H1 (cell line): Measurements from ENCODE around the gene CCDC127. TPM values are rescaled to one million over a fixed set of nuclear protein-coding genes. Genes with fewer than 3 reads are reported as not detected.

Source experiments
- CTCF ChIA-PET: fragments of 300-600 bp; sonication (Branson Sonifier 250); formaldehyde crosslinking; loops from one replicate; lab custom pipeline; 2021; ENCODE audit not compliant: partially characterized antibody; lab: Charles Lee
- POLR2A ChIA-PET: fragments of 300-600 bp; sonication (Branson Sonifier 250); formaldehyde crosslinking; loops from one replicate; lab custom pipeline; 2021; ENCODE audit warnings: inconsistent platforms; ENCODE audit not compliant: partially characterized antibody; lab: Charles Lee
- DNase-seq, 2 experiments: peaks; one replicate each; pipeline versions ENCODE4 v3.0.0 to v3.0.0-alpha.2; 2010 to 2022; ENCODE audit warnings: low spot score in 2 of 2, low read depth in 1 of 2, mixed read lengths in 1 of 2
- FAIRE-seq: peaks from 2 replicates; lab custom pipeline; 2011; peaks lifted over from hg19 to GRCh38; lab: Jason Lieb, UNC
- H2AFZ ChIP-seq: 2 replicates; pipeline ENCODE4 v1.8.1; 2012; ENCODE audit warnings: low read length, inconsistent platforms
- H2AK5ac ChIP-seq: 2 replicates; pipeline ENCODE4 v1.6.1; 2013; ENCODE audit warnings: low read depth, low read length
- H2BK120ac ChIP-seq: replicated peaks from 2 replicates; pipeline ENCODE3; 2013; ENCODE audit warnings: low read depth, low read length, inconsistent platforms
- H2BK12ac ChIP-seq: 2 replicates; pipeline ENCODE4 v1.6.1; 2013; ENCODE audit warnings: low read depth, low read length
- H2BK15ac ChIP-seq: 2 replicates; pipeline ENCODE4 v1.6.1; 2013; ENCODE audit warnings: low read length
- H2BK20ac ChIP-seq: 2 replicates; pipeline ENCODE4 v1.6.1; 2013; ENCODE audit warnings: low read length
- H2BK5ac ChIP-seq: 2 replicates; pipeline ENCODE4 v1.6.1; 2013; ENCODE audit warnings: low read depth, low read length
- H3K14ac ChIP-seq: 2 replicates; pipeline ENCODE4 v1.6.1; 2013; ENCODE audit warnings: inconsistent platforms; ENCODE audit not compliant: insufficient read length
- H3K18ac ChIP-seq: 2 replicates; pipeline ENCODE4 v1.6.1; 2013; ENCODE audit warnings: low read length; ENCODE audit errors: extremely low read depth
- H3K23ac ChIP-seq: 2 replicates; pipeline ENCODE4 v1.6.1; 2013; ENCODE audit warnings: inconsistent platforms; ENCODE audit not compliant: insufficient read length
- H3K23me2 ChIP-seq: 2 replicates; pipeline ENCODE4 v1.6.1; 2013; ENCODE audit warnings: low read depth, low read length
- H3K27ac ChIP-seq: 2 replicates; pipeline ENCODE4 v1.6.1; 2011; ENCODE audit warnings: low read depth, low read length, inconsistent platforms
- H3K27me3 ChIP-seq, 4 experiments: replicated peaks in 1 of 4; 1 replicate in 1 of 4; 2 replicates in 3 of 4; pipeline versions ENCODE4 v1.6.1 to v1.8.1; 2011 to 2013; ENCODE audit warnings: low read length in 3 of 4, mild to moderate bottlenecking in 3 of 4, inconsistent platforms in 2 of 4, mixed read lengths in 2 of 4, moderate library complexity in 1 of 4; ENCODE audit not compliant: control insufficient read depth in 3 of 4, insufficient read depth in 3 of 4; ENCODE audit errors: extremely low read depth in 1 of 4
- H3K36me3 ChIP-seq, 4 experiments: 2 replicates each; pipeline versions ENCODE4 v1.6.1 to v1.8.1; 2011 to 2013; ENCODE audit warnings: mild to moderate bottlenecking in 4 of 4, low read length in 3 of 4, moderate library complexity in 2 of 4, control low read depth in 1 of 4, inconsistent platforms in 1 of 4; ENCODE audit not compliant: insufficient read depth in 4 of 4, control insufficient read depth in 2 of 4
- H3K4ac ChIP-seq: replicated peaks from 2 replicates; pipeline ENCODE3; 2013; ENCODE audit warnings: low read length, low read depth, mixed read lengths, inconsistent platforms; ENCODE audit not compliant: insufficient read length
- H3K4me1 ChIP-seq, 4 experiments: replicated peaks in 1 of 4; 1 replicate in 1 of 4; 2 replicates in 3 of 4; pipeline versions ENCODE4 v1.6.1 to v1.8.1; 2011 to 2013; ENCODE audit warnings: low read length in 3 of 4, inconsistent platforms in 2 of 4, mixed read lengths in 1 of 4; ENCODE audit not compliant: insufficient read depth in 4 of 4, control insufficient read depth in 3 of 4
- H3K4me2 ChIP-seq, 2 experiments: 2 replicates each; pipeline versions ENCODE4 v1.6.1 to v1.8.1; 2011 to 2013; ENCODE audit warnings: low read depth in 2 of 2, low read length in 2 of 2, control low read depth in 1 of 2, inconsistent platforms in 1 of 2, mild to moderate bottlenecking in 1 of 2; ENCODE audit not compliant: insufficient read depth in 1 of 2
- H3K4me3 ChIP-seq, 4 experiments: fragments of 200-600, 300-600 bp in 1 of 4; sonication (generic), shearing (Covaris generic), sonication (Bioruptor Twin) in 1 of 4; 2 replicates each; pipeline versions ENCODE4 v1.5.1 to v1.8.1; 2011 to 2016; ENCODE audit warnings: low read length in 4 of 4, low read depth in 3 of 4, control low read depth in 2 of 4, inconsistent platforms in 2 of 4, mild to moderate bottlenecking in 2 of 4, mixed read lengths in 1 of 4, moderate library complexity in 1 of 4; ENCODE audit not compliant: insufficient read depth in 2 of 4; ENCODE audit errors: extremely low read depth in 1 of 4
- H3K56ac ChIP-seq: replicated peaks from 2 replicates; pipeline ENCODE3; 2013; ENCODE audit warnings: low read depth, mild to moderate bottlenecking, mixed read lengths, low read length, inconsistent platforms; ENCODE audit not compliant: insufficient read length
- H3K79me1 ChIP-seq: 2 replicates; pipeline ENCODE4 v1.6.1; 2013; ENCODE audit warnings: low read depth, low read length, control low read depth
- H3K79me2 ChIP-seq, 2 experiments: 2 replicates each; pipeline versions ENCODE4 v1.6.1 to v1.8.1; 2012 to 2013; ENCODE audit warnings: low read length in 2 of 2, mild to moderate bottlenecking in 2 of 2, inconsistent platforms in 1 of 2; ENCODE audit not compliant: insufficient read depth in 2 of 2, control insufficient read depth in 1 of 2
- H3K9ac ChIP-seq, 4 experiments: replicated peaks in 1 of 4; 1 replicate in 1 of 4; 2 replicates in 3 of 4; pipeline versions ENCODE4 v1.6.1 to v1.8.1; 2011 to 2013; ENCODE audit warnings: low read depth in 3 of 4, low read length in 3 of 4, control low read depth in 2 of 4, mild to moderate bottlenecking in 2 of 4, moderate library complexity in 2 of 4, inconsistent platforms in 1 of 4; ENCODE audit errors: extremely low read depth in 1 of 4
- H3K9me3 ChIP-seq, 2 experiments: 2 replicates each; pipeline versions ENCODE4 v1.6.1 to v1.8.1; 2012 to 2013; ENCODE audit warnings: mild to moderate bottlenecking in 2 of 2, moderate library complexity in 2 of 2, control low read depth in 1 of 2, inconsistent platforms in 1 of 2, low read depth in 1 of 2, low read length in 1 of 2, mixed read lengths in 1 of 2; ENCODE audit not compliant: insufficient read depth in 2 of 2
- H4K20me1 ChIP-seq, 2 experiments: replicated peaks in 1 of 2; 2 replicates each; pipeline versions ENCODE3 to v1.8.1; 2011 to 2013; ENCODE audit warnings: inconsistent platforms in 2 of 2, low read length in 2 of 2, mild to moderate bottlenecking in 1 of 2; ENCODE audit not compliant: insufficient read depth in 2 of 2, control insufficient read depth in 1 of 2
- H4K5ac ChIP-seq: 2 replicates; pipeline ENCODE4 v1.6.1; 2013; ENCODE audit warnings: low read length, low read depth, mixed read lengths, inconsistent platforms; ENCODE audit not compliant: insufficient read length
- H4K8ac ChIP-seq: 2 replicates; pipeline ENCODE4 v1.8.0; 2013; ENCODE audit warnings: mild to moderate bottlenecking, moderate library complexity, low read length, inconsistent platforms; ENCODE audit not compliant: insufficient read depth; ENCODE audit errors: extremely low read depth
- H4K91ac ChIP-seq: replicated peaks from 2 replicates; pipeline ENCODE3; 2013; ENCODE audit warnings: low read length, mixed read lengths, inconsistent platforms; ENCODE audit not compliant: insufficient read length
- E2F6 ChIP-seq: IDR thresholded peaks from 2 replicates; pipeline ENCODE4 v1.6.1; 2012; ENCODE audit warnings: inconsistent platforms
- WGBS, 2 experiments: shearing (Covaris generic) in 1 of 2; methylation state at CpG; one replicate each; pipeline versions ENCODE4 v1.1.6 to v1.1.7; 2013 to 2015; ENCODE audit warnings: low lambda C conversion rate in 2 of 2, mixed read lengths in 2 of 2, inconsistent platforms in 1 of 2, low coverage in 1 of 2, missing lambda C conversion rate in 1 of 2; ENCODE audit not compliant: insufficient replicate concordance in 2 of 2, insufficient coverage in 1 of 2, insufficient read length in 1 of 2; ENCODE audit errors: extremely low coverage in 1 of 2, missing lambda C conversion rate in 1 of 2; 5-methylcytosine and 5-hydroxymethylcytosine counted together
- polyA plus RNA-seq, 7 experiments: library from polyadenylated mRNA; depleted of rRNA in 3 of 7; stranded (reverse) in 5 of 7; unstranded in 2 of 7; fragments of >200 nt in 5 of 7; fragments of 200-250 nt in 2 of 7; gene quantifications; 1 replicate in 5 of 7; 2 replicates in 1 of 7; 4 replicates in 1 of 7; pipeline versions ENCODE4 v1.2.1 to v1.2.3, GENCODE V29; 2011 to 2013; ENCODE audit warnings: missing spikeins in 2 of 7, mixed read lengths in 2 of 7
- total RNA-seq: library from RNA; stranded (reverse); fragmentation: NEBNext Ultra II Directional; extraction: Animal tissue kit (Norgen Biotek cat#: 25700); gene quantifications from 2 replicates; pipeline ENCODE4 v1.2.1, GENCODE V29; 2021

The CCDC127 gene
- total and polyA plus RNA-seq, 2 of the 8 experiments (the other 6 are each of a cell fraction or from before 2014, with no cell fraction given): 2.9 to 8.0 TPM

- no peak overlapping the region for H3K4ac ChIP-seq
- no peak overlapping the region for H3K56ac ChIP-seq
- no peak overlapping the region for H3K14ac ChIP-seq
- no peak overlapping the region for H2BK15ac ChIP-seq
- no peak overlapping the region for H4K8ac ChIP-seq
- no peak overlapping the region for H2BK5ac ChIP-seq
- TF ChIP-seq E2F6: no peak
- H4K5ac ChIP-seq: no peak overlapping the region
- H3K4me2 ChIP-seq: no peak overlapping the region
- no peak overlapping the region for H3K23ac ChIP-seq
- H3K18ac ChIP-seq: no peak overlapping the region
- no peak overlapping the region for H3K9ac ChIP-seq
- no peak overlapping the region for H4K91ac ChIP-seq
- no peak overlapping the region for H3K27ac ChIP-seq
- 83% methylated on average over 16 of the region's 17 CpGs; no CpG with 5 or more reads in 1 of the 2 experiments for WGBS, 2 experiments
- no peaks in the 10 kb centered on the region for H3K4me1 ChIP-seq
- H3K79me2 ChIP-seq: no peaks in the 10 kb centered on the region
- POLR2A ChIA-PET: interaction anchor here (1.2 kb wide), 1 partner anchor 21 kb away, joined by 3 read pairs; no protein-coding TSS in a partner anchor
- H3K36me3 ChIP-seq: peaks cover 0 to 22% (median 13%) of the 10 kb centered on the region in 4 experiments; a peak in 6 of 8 replicates
- no peaks in the 10 kb centered on the region; a peak in 1 of 7 replicates for H3K27me3 ChIP-seq
- H3K4me3 ChIP-seq: no peak overlapping the region
- H4K20me1 ChIP-seq: peaks cover 3 to 13% of the 10 kb centered on the region in 2 experiments
- no peaks in the 10 kb centered on the region for H3K9me3 ChIP-seq
- CTCF ChIA-PET: interaction anchor here (1.2 to 5.1 kb wide), 2 partner anchors 16 to 27 kb away, joined by 3 to 15 read pairs; no protein-coding TSS in a partner anchor
- H2BK12ac ChIP-seq: no peak overlapping the region
- H2AK5ac ChIP-seq: no peak overlapping the region
- no peak for FAIRE-seq
- H2AFZ ChIP-seq: no peak overlapping the region
- no peaks in the 10 kb centered on the region for H3K79me1 ChIP-seq
- no peak for DNase-seq
- H2BK20ac ChIP-seq: no peak overlapping the region
- no peak overlapping the region for H2BK120ac ChIP-seq
- H3K23me2 ChIP-seq: no peaks in the 10 kb centered on the region
Observed at GRCh38 chr5:172841-173251, 45.1 kb downstream of the CCDC127 start.
